Activated T-cell treated with anti-CD3 and anti-CD28 coated beads, Interleukin-2, amount 50 U/mL, for 48 hours (primary cell): ENCODE results near the gene PAXX.
A peak's percentile ranks its signal among the peaks of the same experiment; 100 is the strongest.

Experiments
- DNase-seq, 2 experiments: peaks; one replicate each; pipeline ENCODE4 v3.0.0-alpha.2; 2020

PAXX gene

GRCh38 chr9:137034039-137034708, 42.0 kb downstream of the PAXX start:
- no peak for DNase-seq

- DNase-seq = peak; percentile 86 to 93
These were observed 42.7 kb downstream of the PAXX start for GRCh38 chr9:137034709-137035506.

GRCh38 chr9:137035507-137035834, 43.2 kb downstream of the PAXX start:
- no peak for DNase-seq

- DNase-seq = no peak
These were observed 43.7 kb downstream of the PAXX start for GRCh38 chr9:137035937-137036336.

GRCh38 chr9:137037035-137037434, 44.8 kb downstream of the PAXX start:
- DNase-seq = no peak

GRCh38 chr9:137037483-137037882, 45.3 kb downstream of the PAXX start:
- DNase-seq = no peak

- DNase-seq = no peak
These were observed 46.7 kb downstream of the PAXX start for GRCh38 chr9:137038916-137039315.

GRCh38 chr9:137039611-137040366, 47.6 kb downstream of the PAXX start:
- no peak for DNase-seq

GRCh38 chr9:137040568-137040967, 48.3 kb downstream of the PAXX start:
- DNase-seq = no peak

- DNase-seq = no peak
These were observed 48.9 kb downstream of the PAXX start for GRCh38 chr9:137041124-137041523.

GRCh38 chr9:137042751-137043727, 50.8 kb downstream of the PAXX start:
- DNase-seq = no peak
